ENCODE results near the gene SNTG2. TPM values are rescaled to one million over a fixed set of nuclear protein-coding genes. Genes with fewer than 3 reads are reported as not detected.

Gene SNTG2
- total and polyA plus RNA-seq, 11 donors: 0.19 to 3.2 (median 0.93) TPM

DNA sequence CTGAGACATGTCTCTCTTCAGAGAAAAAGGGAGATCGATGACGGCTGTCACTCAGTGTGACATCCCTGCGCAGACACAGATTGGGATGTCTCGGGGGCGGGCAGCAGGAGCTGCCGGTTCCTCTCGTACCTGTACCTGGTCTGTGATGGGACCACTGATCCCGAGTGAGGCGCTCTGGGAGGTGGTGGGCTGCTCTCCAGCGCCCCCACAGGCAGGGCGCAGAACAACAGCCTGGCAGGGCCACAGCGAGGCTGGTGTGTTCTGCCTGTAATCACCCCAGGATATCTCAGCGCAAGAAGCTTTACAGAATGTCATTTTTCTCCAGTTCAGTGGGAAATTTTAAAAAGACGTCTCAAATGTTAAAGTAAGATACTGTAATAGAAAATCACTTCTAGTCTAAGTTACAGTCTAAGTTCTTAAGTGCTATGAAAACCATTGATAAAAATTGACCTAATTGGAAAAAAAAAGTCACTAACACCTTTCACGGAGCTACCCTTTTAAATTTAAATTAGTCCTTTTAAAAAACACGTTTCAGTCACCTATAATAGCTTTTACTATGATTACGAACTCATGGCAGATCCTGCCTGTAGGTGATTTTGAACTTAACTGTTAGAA is 189.8 kb downstream of the SNTG2 start:
- H3K9me3 ChIP-seq: no peaks in the 10 kb centered on the region
- intact Hi-C loops (cut with DNase I): loop anchor here in 1 of 10 donors (5.0 to 10.0 kb wide), 2 partner anchors 188 to 404 kb away; partner anchors contain the start of gene SNTG2
- H3K36me3 ChIP-seq: no peaks in the 10 kb centered on the region
- WGBS, 4 donors: 28 to 48% (median 38%) methylated on average over 17 of the region's 17 CpGs
- no peak for TF ChIP-seq POLR2A (IDR thresholded peaks at IDR 0.05)
- TF ChIP-seq, protein P1, sequence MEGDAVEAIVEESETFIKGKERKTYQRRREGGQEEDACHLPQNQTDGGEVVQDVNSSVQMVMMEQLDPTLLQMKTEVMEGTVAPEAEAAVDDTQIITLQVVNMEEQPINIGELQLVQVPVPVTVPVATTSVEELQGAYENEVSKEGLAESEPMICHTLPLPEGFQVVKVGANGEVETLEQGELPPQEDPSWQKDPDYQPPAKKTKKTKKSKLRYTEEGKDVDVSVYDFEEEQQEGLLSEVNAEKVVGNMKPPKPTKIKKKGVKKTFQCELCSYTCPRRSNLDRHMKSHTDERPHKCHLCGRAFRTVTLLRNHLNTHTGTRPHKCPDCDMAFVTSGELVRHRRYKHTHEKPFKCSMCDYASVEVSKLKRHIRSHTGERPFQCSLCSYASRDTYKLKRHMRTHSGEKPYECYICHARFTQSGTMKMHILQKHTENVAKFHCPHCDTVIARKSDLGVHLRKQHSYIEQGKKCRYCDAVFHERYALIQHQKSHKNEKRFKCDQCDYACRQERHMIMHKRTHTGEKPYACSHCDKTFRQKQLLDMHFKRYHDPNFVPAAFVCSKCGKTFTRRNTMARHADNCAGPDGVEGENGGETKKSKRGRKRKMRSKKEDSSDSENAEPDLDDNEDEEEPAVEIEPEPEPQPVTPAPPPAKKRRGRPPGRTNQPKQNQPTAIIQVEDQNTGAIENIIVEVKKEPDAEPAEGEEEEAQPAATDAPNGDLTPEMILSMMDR (IDR thresholded peaks at IDR 0.05): peak; percentile 47 to 84 (median 74)
- DNase-seq (no peak), ATAC-seq (peak in 2 of 4 donors; percentile 47 to 49)
- H3K4me1 ChIP-seq: peaks cover 0 to 5% (median 0%) of the 10 kb centered on the region in 12 donors
- H3K27me3 ChIP-seq: peaks cover 0 to 4% (median 0%) of the 10 kb centered on the region in 9 donors
- peak overlapping the region in 9 of 12 donors; percentile 1 to 71 (median 34) for H3K27ac ChIP-seq
- no peak overlapping the region for H3K4me3 ChIP-seq

DNA sequence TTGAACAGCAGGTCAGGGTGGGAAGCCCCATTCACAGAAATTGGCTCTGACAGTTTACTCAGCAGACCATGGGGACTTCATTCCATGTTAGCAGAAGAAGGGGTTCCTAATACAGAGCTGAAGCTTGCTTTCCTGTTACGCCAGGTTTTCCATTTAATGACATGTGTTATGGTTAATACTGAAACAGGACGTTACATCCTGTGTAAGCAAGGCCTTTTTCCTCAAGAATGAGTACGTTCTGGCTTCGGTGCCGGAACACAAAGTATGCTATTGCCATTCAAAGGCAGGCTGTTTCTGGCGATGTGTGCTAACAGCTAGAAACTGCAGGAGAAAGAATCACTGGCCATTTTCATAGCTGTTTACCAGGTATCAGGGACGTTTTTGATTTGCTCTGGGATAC is 190.4 kb downstream of the SNTG2 start:
- intact Hi-C loops (cut with DNase I): loop anchor here in 1 of 10 donors (5.0 to 10.0 kb wide), 2 partner anchors 189 to 404 kb away; partner anchors contain the start of gene SNTG2
- Histone ChIP-seq H3K36me3 (no peaks in the 10 kb centered on the region), H3K4me1 (peaks cover 0 to 5% (median 0%) of the 10 kb centered on the region in 12 donors), H3K9me3 (no peaks in the 10 kb centered on the region), H3K27ac (peak overlapping the region; percentile 0 to 71 (median 30)), H3K4me3 (no peak overlapping the region), H3K27me3 (peaks cover 0 to 4% (median 0%) of the 10 kb centered on the region in 9 donors)
- DNase-seq (no peak), ATAC-seq (peak in 3 of 4 donors; percentile 55 to 89 (median 62))
- TF ChIP-seq POLR2A (IDR thresholded peaks at IDR 0.05): no peak
- TF ChIP-seq, protein P1 (IDR thresholded peaks at IDR 0.05): no peak
- WGBS, 4 donors: 49 to 65% (median 59%) methylated on average over 7 of the region's 7 CpGs

DNA sequence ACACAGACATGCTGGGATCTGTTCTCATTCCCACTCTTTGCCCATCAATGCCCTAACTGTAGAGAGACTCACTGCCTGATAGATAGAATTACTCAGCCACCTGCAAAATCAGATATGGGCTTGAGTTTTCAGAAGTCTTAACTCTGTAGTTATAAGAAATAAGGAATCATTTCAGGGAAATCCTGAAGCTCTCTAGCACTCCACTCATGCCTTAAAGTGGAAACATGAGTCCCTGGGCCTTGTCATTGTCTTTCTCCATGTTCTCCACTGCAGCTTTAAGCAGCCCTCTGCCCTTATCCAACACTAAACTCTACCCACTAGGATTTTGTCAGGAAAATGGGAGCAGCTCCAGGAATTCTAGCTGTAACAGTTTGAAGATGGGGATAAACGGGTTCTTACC is 192.5 kb downstream of the SNTG2 start:
- peaks cover 0 to 5% (median 0%) of the 10 kb centered on the region in 12 donors for H3K4me1 ChIP-seq
- H3K27ac ChIP-seq: no peak overlapping the region
- intact Hi-C loops (cut with DNase I): loop anchor here in 1 of 10 donors (5.0 to 10.0 kb wide), 2 partner anchors 191 to 402 kb away; partner anchors contain the start of gene SNTG2
- no peaks in the 10 kb centered on the region for H3K27me3 ChIP-seq
- no peaks in the 10 kb centered on the region for H3K36me3 ChIP-seq
- DNase-seq: no peak
- TF ChIP-seq, protein P1 (IDR thresholded peaks at IDR 0.05): no peak
- TF ChIP-seq POLR2A (IDR thresholded peaks at IDR 0.05): no peak
- no peak for ATAC-seq
- 81 to 93% (median 83%) methylated on average over 1 of the region's 1 CpG for WGBS, 4 donors
- no peaks in the 10 kb centered on the region for H3K9me3 ChIP-seq
- no peak overlapping the region for H3K4me3 ChIP-seq

DNA sequence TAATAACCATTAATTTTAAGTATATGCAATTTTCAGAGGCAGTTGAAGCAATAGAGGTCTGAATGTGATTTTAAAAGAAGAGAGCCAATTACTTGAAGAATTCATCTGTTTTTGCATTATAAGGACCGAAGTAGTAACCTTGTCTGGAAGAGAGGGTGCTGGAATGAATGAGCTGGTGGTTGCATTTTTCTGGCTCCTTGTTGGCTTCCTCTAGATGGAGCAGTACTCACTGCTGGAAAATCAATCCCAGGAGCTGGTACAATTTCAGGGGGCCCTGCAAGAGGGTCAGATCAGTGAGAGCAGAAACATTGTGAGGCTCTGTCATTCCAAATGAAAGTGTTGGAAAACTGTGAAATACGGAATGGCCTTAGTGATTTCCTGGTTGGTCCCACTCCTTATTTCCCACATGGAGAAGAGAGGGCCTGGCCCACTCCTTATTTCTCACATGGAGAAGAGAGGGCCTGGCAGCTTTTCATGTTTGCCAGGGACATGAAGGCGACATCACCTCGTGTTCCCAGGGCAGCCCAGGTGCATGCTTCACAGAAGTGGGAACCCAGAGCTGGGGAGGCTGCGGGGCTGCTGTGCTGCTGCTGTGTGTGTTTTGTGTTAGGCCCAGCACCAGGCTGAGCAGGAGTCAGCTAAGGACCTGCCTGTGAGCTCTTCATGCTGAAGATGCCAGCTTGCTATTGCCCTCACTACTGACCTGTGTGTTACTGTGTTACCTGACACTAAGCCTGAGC is 197.4 kb downstream of the SNTG2 start:
- 51 to 56% (median 52%) methylated on average over 5 of the region's 5 CpGs for WGBS, 4 donors
- H3K4me1 ChIP-seq: peaks cover 0 to 1% (median 0%) of the 10 kb centered on the region in 12 donors
- intact Hi-C loops (cut with DNase I): loop anchor here in 1 of 10 donors (10.0 kb wide), 1 partner anchor 397 kb away; no protein-coding TSS in a partner anchor
- TF ChIP-seq, protein P1 (IDR thresholded peaks at IDR 0.05): no peak
- no peak for TF ChIP-seq POLR2A (IDR thresholded peaks at IDR 0.05)
- H3K27ac ChIP-seq: no peak overlapping the region
- H3K36me3 ChIP-seq: no peaks in the 10 kb centered on the region
- no peak for ATAC-seq
- H3K27me3 ChIP-seq: no peaks in the 10 kb centered on the region
- no peaks in the 10 kb centered on the region for H3K9me3 ChIP-seq
- no peak overlapping the region for H3K4me3 ChIP-seq
- no peak for DNase-seq

Measured in heart left ventricle (tissue), 16 donors.